GM13977 (cell line): ENCODE measurements around the gene SCGB3A1.

Experiments used
- DNase-seq: peaks from one replicate; pipeline ENCODE4 v3.0.0; 2012; ENCODE audit warnings: low spot score
- CTCF ChIP-seq: IDR thresholded peaks from 2 replicates; pipeline ENCODE4 v1.5.1; 2012; ENCODE audit warnings: mild to moderate bottlenecking, control low read depth; ENCODE audit not compliant: insufficient read depth; ENCODE audit errors: extremely low read depth, missing control alignments
- in situ Hi-C: fragments of 300-500 bp; cut with MboI; formaldehyde crosslinking; loops from one replicate; pipeline ENCODE4 v1.12.0; 2022; ENCODE audit warnings: low sequenced_read_pairs, low pct_unique_long_range_greater_than_20kb, mixed read lengths, inconsistent platforms; ENCODE audit not compliant: unreplicated experiment

Gene SCGB3A1

GRCh38 chr5:180553530-180553929 is 37.8 kb downstream of the SCGB3A1 start:
- no peak for DNase-seq
- in situ Hi-C loops, result no loop called here
- no peak for TF ChIP-seq CTCF

- in situ Hi-C loops, result no loop called here
Observed at GRCh38 chr5:180548563-180548962, 42.7 kb downstream of the SCGB3A1 start.

GRCh38 chr5:180545248-180545647 is 46.1 kb downstream of the SCGB3A1 start:
- TF ChIP-seq CTCF, result no peak
- in situ Hi-C loops, result no loop called here
- DNase-seq, result no peak

More at GRCh38 chr5:180548563-180548962, 42.7 kb downstream of the SCGB3A1 start:
- no peak for TF ChIP-seq CTCF
- no peak for DNase-seq

GRCh38 chr5:180541710-180542109 is 49.6 kb downstream of the SCGB3A1 start:
- no peak for DNase-seq
- in situ Hi-C loops, result no loop called here
- no peak for TF ChIP-seq CTCF
